ENCODE measurements around the gene MBLAC1.

MBLAC1 gene

DNA sequence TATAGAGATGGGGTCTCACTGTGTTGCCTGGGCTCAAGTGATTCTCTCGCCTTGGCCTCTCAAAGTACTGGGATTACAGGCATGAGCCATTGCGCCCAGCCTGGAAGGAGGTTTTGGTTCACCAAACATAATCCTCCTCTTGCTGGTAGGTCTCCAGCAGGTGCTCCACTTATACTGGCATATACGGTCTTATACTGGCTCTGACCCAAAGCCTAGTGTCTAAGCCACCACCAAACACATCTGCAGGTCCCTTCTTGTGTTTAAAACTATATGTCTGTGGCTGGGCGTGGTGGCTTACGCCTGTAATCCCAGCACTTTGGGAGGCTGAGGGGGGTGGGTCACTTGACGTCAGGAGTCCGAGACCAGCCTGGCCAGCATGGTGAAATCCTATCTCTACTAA lies 5.4 kb downstream of the MBLAC1 start:
- TF ChIP-seq, protein P1, sequence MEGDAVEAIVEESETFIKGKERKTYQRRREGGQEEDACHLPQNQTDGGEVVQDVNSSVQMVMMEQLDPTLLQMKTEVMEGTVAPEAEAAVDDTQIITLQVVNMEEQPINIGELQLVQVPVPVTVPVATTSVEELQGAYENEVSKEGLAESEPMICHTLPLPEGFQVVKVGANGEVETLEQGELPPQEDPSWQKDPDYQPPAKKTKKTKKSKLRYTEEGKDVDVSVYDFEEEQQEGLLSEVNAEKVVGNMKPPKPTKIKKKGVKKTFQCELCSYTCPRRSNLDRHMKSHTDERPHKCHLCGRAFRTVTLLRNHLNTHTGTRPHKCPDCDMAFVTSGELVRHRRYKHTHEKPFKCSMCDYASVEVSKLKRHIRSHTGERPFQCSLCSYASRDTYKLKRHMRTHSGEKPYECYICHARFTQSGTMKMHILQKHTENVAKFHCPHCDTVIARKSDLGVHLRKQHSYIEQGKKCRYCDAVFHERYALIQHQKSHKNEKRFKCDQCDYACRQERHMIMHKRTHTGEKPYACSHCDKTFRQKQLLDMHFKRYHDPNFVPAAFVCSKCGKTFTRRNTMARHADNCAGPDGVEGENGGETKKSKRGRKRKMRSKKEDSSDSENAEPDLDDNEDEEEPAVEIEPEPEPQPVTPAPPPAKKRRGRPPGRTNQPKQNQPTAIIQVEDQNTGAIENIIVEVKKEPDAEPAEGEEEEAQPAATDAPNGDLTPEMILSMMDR (IDR thresholded peaks at IDR 0.05) = no peak

DNA sequence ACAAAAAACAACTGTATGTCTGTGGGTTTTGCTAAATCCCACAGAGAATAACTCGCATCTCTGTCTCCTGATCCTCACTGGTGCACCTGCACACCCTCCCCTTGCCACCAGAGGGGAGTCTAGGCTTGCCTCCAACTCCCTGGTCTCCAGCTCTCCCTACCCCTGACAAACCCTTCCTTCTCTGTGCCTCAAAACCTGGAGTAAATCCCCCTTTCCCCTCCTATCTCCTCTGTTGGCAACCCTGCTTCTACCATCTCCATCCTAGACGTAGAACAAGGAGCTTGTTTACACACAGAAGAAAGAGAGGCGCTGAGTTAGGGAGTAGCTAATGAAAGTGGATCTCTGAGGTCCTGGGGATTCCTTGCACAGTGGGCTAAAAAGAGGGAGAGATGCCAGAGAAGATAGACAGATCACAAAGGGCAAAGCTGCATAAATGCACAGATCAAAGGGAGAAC lies 6.0 kb downstream of the MBLAC1 start:
- TF ChIP-seq, protein P1 (IDR thresholded peaks at IDR 0.05) = peak; percentile 71

DNA sequence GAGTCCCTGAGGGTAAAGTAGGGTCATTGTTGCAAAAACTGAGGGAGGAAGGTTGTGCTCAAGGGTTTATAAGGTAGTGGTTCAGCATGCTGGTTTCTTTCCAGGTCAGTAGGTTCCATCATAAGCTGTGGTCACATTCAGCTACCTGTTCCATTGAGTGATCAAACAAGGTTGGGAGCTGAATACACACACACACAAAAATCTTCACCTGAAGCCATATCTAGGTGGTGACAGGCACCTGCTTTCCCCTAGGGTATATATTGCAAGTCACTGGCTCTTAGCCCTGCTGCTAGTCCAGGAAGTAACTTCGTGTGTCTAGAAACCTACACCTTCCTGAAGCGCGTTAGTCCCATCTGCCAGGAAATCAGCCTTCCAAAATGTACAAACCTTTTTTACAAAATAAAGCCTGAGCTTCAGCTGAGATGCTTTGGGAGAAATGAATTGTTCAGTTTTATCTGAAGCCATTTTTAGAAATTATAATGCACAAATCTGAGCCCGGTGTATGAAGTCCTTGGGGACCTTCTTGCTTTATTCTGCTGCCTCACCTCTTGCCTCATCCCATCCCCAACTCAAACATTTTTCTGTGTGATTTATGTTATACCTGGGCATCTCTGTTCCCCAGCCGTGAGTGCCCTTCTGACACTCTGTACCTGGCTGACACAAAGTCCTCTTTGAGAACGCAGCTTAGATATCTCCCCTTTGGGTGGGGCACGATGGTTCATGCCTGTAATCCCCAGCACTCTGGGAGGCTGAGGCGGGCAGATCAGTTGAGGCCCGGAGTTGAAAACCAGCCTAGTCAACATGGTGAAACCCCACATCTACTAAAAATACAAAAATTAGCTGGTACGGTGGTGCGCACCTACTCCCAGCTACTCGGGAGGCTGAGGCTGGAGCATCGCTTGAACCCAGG lies 11.3 kb downstream of the MBLAC1 start:
- TF ChIP-seq, protein P1 (IDR thresholded peaks at IDR 0.05) = no peak

DNA sequence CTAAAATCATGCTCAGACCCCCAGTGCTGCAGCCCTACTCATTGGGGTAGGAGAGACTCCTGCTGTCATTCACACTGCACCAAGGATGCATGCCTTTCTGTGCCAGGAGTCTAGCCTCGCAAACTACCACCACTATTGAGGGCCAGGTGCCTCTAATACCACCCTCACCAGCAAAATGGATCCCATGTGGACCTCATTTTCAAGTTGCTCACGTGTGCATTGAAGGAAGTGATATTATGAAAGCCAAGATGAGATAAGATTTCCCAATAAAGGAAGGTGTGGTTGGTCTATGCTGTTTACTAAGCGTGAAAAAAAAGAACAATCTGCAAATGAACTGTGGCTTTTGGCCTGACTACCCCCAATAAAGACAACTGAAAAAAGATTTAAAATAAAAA lies 14.8 kb downstream of the MBLAC1 start:
- TF ChIP-seq, protein P1 (IDR thresholded peaks at IDR 0.05) = no peak

DNA sequence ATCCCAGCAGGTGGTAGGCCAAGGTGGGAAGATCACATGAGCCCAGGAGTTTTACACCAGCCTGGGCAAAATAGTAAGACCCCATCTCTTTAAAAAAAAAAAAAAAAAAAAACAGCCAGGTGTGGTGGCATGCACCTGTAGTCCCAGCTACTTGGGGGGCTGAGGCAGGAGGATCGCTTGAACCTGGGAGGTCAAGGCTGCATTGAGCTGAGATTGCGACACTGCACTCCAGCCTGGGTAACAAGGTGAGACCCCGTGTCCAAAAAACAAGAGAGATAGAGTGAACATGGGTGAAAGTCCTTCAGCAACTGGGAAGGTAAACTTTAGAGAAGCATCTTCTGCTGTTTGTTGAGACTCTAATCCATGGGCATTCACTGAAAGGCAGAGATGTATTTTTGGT lies 15.7 kb downstream of the MBLAC1 start:
- TF ChIP-seq, protein P1 (IDR thresholded peaks at IDR 0.05) = no peak

DNA sequence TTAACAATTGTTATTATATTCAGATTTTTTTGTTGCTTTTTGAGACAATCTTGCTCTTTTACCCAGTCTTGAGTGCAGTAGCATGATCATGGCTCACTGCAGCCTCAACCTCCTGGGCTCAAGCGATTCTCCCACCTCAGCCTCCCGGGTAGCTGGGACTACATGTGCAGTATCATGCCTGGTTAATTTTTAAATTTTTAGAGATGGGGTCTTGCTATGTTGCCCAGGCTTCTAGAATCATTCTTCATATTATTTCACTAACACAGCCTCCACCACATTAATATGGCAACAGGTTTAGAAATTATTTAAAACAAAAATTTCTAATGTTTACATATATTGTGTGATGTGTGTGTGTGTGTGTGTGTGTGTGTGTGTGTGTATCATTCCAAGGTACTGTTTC lies 20.5 kb downstream of the MBLAC1 start:
- TF ChIP-seq, protein P1 (IDR thresholded peaks at IDR 0.05) = no peak

DNA sequence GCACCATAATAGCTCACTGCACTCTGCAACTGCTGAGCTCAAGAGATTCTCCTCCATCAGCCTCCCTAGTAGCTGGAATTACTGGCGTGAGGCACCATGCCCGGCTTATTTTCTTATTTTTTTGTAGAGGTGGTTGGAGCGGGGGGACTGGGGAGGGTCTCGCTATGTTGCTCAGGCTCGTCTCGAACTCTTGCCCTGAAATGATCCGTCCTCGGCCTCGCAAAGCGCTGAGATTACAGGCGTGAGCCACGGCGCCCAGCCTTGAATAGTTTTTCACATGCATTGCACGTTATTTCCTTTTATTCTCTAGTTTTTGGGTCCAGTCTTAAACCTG lies 21.4 kb downstream of the MBLAC1 start:
- TF ChIP-seq, protein P1 (IDR thresholded peaks at IDR 0.05) = no peak

Measured in LNCAP (cell line).